SK-N-MC (cell line): ENCODE results near the gene R3HDM4.

Experiments used
- EZH2 ChIP-seq: fragments of 200-600 bp; sonication (generic); IDR thresholded peaks from one replicate; pipeline ENCODE4 v1.6.1; 2017; ENCODE audit warnings: antibody characterized with exemption
- POLR2AphosphoS5 ChIP-seq: IDR thresholded peaks from 2 replicates; pipeline ENCODE4 v1.6.1; 2012; ENCODE audit warnings: mild to moderate bottlenecking, low read depth, low read length, borderline replicate concordance

DNA sequence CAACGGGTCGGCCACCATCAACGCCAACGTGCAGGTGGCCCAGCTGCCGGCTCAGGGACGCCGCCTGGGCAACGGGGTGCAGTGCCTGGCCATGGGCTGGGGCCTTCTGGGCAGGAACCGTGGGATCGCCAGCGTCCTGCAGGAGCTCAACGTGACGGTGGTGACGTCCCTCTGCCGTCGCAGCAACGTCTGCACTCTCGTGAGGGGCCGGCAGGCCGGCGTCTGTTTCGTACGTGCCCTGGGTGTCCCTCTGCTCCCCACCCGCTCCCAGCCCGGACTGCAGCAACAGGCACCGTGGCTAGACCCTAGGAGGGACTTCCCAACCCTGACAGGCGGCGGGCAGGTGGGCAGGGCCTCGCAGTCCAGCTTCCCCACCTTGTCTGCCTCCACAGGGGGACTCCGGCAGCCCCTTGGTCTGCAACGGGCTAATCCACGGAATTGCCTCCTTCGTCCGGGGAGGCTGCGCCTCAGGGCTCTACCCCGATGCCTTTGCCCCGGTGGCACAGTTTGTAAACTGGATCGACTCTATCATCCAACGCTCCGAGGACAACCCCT, 57.4 kb downstream of the R3HDM4 start:
- TF ChIP-seq EZH2: no peak
- no peak for TF ChIP-seq POLR2AphosphoS5
